SH-SY5Y (cell line): ENCODE results near the gene ITGB4.

Experiments used
- GATA2 ChIP-seq: IDR thresholded peaks from 2 replicates; pipeline ENCODE4 v1.6.1; 2011; ENCODE audit warnings: mild to moderate bottlenecking, low read depth, low read length
- GATA3 ChIP-seq: IDR thresholded peaks from 2 replicates; pipeline ENCODE4 v1.6.1; 2011; ENCODE audit warnings: low read depth, mild to moderate bottlenecking, low read length, moderate library complexity

DNA sequence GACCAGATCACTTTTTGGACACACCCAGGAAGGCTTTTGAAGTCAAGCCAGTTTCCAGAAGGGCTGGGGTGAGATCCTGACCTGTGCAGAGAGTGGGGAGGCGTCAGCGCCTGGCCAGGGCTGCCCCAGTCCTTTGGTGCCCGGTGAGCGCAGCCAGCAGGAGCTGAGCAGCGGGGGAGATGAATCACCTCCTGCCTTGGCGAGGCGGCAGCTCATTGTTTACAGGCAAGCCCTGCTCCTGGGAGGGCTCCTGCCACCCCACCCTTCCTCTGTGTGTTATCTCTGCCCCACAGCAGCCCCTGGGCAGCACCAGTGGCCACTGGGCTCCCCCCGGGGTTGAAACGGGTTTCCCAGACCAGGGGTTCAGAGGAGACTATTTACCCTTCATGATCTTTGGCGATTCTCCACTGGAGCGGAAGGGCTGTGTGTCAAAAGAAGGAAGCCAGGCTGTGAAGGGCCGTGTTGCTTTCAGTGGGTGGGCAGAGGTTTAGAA is 14.1 kb upstream of the ITGB4 start:
- TF ChIP-seq GATA2 (no peak), GATA3 (no peak)
